Measurements from ENCODE around the gene PPME1.

DNA sequence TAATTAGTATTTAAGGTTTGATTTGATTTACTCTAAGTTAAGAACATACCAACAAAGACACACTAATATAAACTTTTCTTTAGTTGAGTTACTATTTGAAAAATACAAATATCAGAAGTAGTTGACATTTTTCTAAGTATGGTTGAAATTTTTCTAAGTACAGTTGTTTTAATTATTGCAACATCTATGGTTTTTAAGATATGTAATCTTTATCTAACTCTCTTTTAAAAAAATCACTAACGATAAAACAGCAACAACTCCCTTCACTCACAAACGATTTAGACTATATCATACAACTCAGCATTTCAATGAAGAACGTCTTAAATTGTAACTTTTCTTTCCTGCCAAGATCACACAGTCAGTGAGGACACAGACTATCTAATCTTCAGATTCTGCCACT, 2.3 kb upstream of the PPME1 start:
- TF ChIP-seq, protein P1, sequence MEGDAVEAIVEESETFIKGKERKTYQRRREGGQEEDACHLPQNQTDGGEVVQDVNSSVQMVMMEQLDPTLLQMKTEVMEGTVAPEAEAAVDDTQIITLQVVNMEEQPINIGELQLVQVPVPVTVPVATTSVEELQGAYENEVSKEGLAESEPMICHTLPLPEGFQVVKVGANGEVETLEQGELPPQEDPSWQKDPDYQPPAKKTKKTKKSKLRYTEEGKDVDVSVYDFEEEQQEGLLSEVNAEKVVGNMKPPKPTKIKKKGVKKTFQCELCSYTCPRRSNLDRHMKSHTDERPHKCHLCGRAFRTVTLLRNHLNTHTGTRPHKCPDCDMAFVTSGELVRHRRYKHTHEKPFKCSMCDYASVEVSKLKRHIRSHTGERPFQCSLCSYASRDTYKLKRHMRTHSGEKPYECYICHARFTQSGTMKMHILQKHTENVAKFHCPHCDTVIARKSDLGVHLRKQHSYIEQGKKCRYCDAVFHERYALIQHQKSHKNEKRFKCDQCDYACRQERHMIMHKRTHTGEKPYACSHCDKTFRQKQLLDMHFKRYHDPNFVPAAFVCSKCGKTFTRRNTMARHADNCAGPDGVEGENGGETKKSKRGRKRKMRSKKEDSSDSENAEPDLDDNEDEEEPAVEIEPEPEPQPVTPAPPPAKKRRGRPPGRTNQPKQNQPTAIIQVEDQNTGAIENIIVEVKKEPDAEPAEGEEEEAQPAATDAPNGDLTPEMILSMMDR (IDR thresholded peaks at IDR 0.05; ENCODE audit: insufficient read depth, low read depth, low read length), result no peak
- no peak for TF ChIP-seq EZH2 (IDR thresholded peaks at IDR 0.05; ENCODE audit: insufficient read depth, low read length)

All from astrocyte (in vitro differentiated cells and primary cell).